Measurements from ENCODE around the gene INPP1.
"Not testable (repeated sequence)": the region's sequence is repeated elsewhere in the genome, so short reads cannot be mapped to it uniquely, and the experiment has no call there.

Gene INPP1
- total RNA-seq: 1.6 to 2.8 reads per million in 2 donors

GRCh38 chr2:190343536-190344275 is at the start of gene INPP1:
INPP1 (plus strand) TSS chr2:190343589; CDS start chr2:190360103, 16,514 bp downstream.
- peak in 4 of 5 experiments; percentile 4 to 59 (median 26) for DNase-seq

- DNase-seq: not testable (repeated sequence)
These were observed 45.5 kb upstream of the INPP1 start for GRCh38 chr2:190297880-190298279.

GRCh38 chr2:190301032-190301431 is 42.4 kb upstream of the INPP1 start:
- DNase-seq: no peak

- DNase-seq: no peak
These were observed 41.3 kb upstream of the INPP1 start for GRCh38 chr2:190302052-190302451.

- DNase-seq: no peak
These were observed 39.7 kb upstream of the INPP1 start for GRCh38 chr2:190303647-190304046.

- peak in 1 of 5 experiments; percentile 72 for DNase-seq
These were observed 39.0 kb upstream of the INPP1 start for GRCh38 chr2:190304404-190304803.

GRCh38 chr2:190308031-190308430 is 35.4 kb upstream of the INPP1 start:
- DNase-seq: no peak

- no peak for DNase-seq
These were observed 31.3 kb upstream of the INPP1 start for GRCh38 chr2:190311893-190312634.

- DNase-seq: not testable (repeated sequence)
These were observed 30.8 kb upstream of the INPP1 start for GRCh38 chr2:190312635-190313025.

- DNase-seq: no peak
These were observed 29.5 kb upstream of the INPP1 start for GRCh38 chr2:190313880-190314279.

GRCh38 chr2:190315273-190315672 is 28.1 kb upstream of the INPP1 start:
- no peak for DNase-seq

GRCh38 chr2:190318514-190318913 is 24.9 kb upstream of the INPP1 start:
- no peak for DNase-seq

GRCh38 chr2:190318931-190319554 is 24.3 kb upstream of the INPP1 start:
- DNase-seq: peak in 1 of 5 experiments; percentile 61

GRCh38 chr2:190319555-190320498 is 23.6 kb upstream of the INPP1 start, which contains the start of gene HIBCH:
HIBCH (minus strand) TSS chr2:190319826; CDS start chr2:190319750, 76 bp downstream.
- peak; percentile 71 to 91 (median 78) for DNase-seq

GRCh38 chr2:190320696-190321095 is 22.7 kb upstream of the INPP1 start:
- peak in 2 of 5 experiments; percentile 14 to 60 for DNase-seq

GRCh38 chr2:190323406-190323805 is 20.0 kb upstream of the INPP1 start:
- DNase-seq: no peak

GRCh38 chr2:190325588-190325987 is 17.8 kb upstream of the INPP1 start:
- DNase-seq: no peak

- no peak for DNase-seq
These were observed 15.4 kb upstream of the INPP1 start for GRCh38 chr2:190327867-190328572.

- DNase-seq: no peak
These were observed 14.7 kb upstream of the INPP1 start for GRCh38 chr2:190328573-190329147.

GRCh38 chr2:190333395-190333794 is 10.0 kb upstream of the INPP1 start:
- no peak for DNase-seq

- DNase-seq: no peak
These were observed 9.5 kb upstream of the INPP1 start for GRCh38 chr2:190333928-190334327.
